Fibroblast of lung (primary cell): Measurements from ENCODE around the gene EEFSEC.

Experiments
- CTCF ChIP-seq, 2 donors: IDR thresholded peaks in 1 of 2; conservative IDR thresholded peaks in 1 of 2; 1 replicate in 1 of 2; 2 replicates in 1 of 2; pipeline ENCODE4 v1.5.1; 2011 to 2012; ENCODE audit warnings: low read length in 2 of 2, control low read depth in 1 of 2, inconsistent platforms in 1 of 2, low read depth in 1 of 2, mild to moderate bottlenecking in 1 of 2
- EZH2 ChIP-seq: IDR thresholded peaks from 2 replicates; pipeline ENCODE4 v1.5.1; 2012; ENCODE audit warnings: low read length, control low read depth, mild to moderate bottlenecking; ENCODE audit errors: missing control alignments

- TF ChIP-seq CTCF (conservative IDR thresholded peaks at IDR 0.05 in 1 of 2, IDR thresholded peaks at IDR 0.05 in 1 of 2; ENCODE audit: low read depth in 1 of 2, low read length in 2 of 2), result no peak
- TF ChIP-seq EZH2, result no peak
These were observed 274.0 kb downstream of the EEFSEC start for GRCh38 chr3:128427175-128427857.
